ENCODE results near the gene ZBTB7C.

Gene ZBTB7C

GRCh38 chr18:48263192-48263853, 145.9 kb downstream of the ZBTB7C start:
- no peak for DNase-seq (ENCODE audit: low read depth in 2 of 2)

GRCh38 chr18:48260237-48260636, 148.9 kb downstream of the ZBTB7C start:
- DNase-seq (ENCODE audit: low read depth in 2 of 2): no peak

GRCh38 chr18:48256848-48257247, 152.3 kb downstream of the ZBTB7C start:
- no peak for DNase-seq (ENCODE audit: low read depth in 2 of 2)

- no peak for DNase-seq (ENCODE audit: low read depth in 2 of 2)
Observed at GRCh38 chr18:48254077-48254602, 155.0 kb downstream of the ZBTB7C start.

- no peak for DNase-seq (ENCODE audit: low read depth in 2 of 2)
Observed at GRCh38 chr18:48252525-48252924, 156.7 kb downstream of the ZBTB7C start.

GRCh38 chr18:48250918-48251317, 158.3 kb downstream of the ZBTB7C start:
- no peak for DNase-seq (ENCODE audit: low read depth in 2 of 2)

GRCh38 chr18:48250362-48250907, 158.7 kb downstream of the ZBTB7C start:
- no peak for DNase-seq (ENCODE audit: low read depth in 2 of 2)

GRCh38 chr18:48249854-48250253, 159.3 kb downstream of the ZBTB7C start:
- no peak for DNase-seq (ENCODE audit: low read depth in 2 of 2)

GRCh38 chr18:48244530-48244929, 164.7 kb downstream of the ZBTB7C start:
- DNase-seq (ENCODE audit: low read depth in 2 of 2): no peak

GRCh38 chr18:48238636-48239035, 170.5 kb downstream of the ZBTB7C start:
- DNase-seq (ENCODE audit: low read depth in 2 of 2): no peak

- no peak for DNase-seq (ENCODE audit: low read depth in 2 of 2)
Observed at GRCh38 chr18:48238206-48238605, 171.0 kb downstream of the ZBTB7C start.

GRCh38 chr18:48236822-48237221, 172.4 kb downstream of the ZBTB7C start:
- no peak for DNase-seq (ENCODE audit: low read depth in 2 of 2)

- DNase-seq (ENCODE audit: low read depth in 2 of 2): no peak
Observed at GRCh38 chr18:48230467-48231113, 178.6 kb downstream of the ZBTB7C start.

GRCh38 chr18:48229552-48229981, 179.6 kb downstream of the ZBTB7C start:
- DNase-seq (ENCODE audit: low read depth in 2 of 2): no peak

GRCh38 chr18:48228841-48229240, 180.3 kb downstream of the ZBTB7C start:
- no peak for DNase-seq (ENCODE audit: low read depth in 2 of 2)

GRCh38 chr18:48228301-48228715, 180.9 kb downstream of the ZBTB7C start:
- DNase-seq (ENCODE audit: low read depth in 2 of 2): no peak

- DNase-seq (ENCODE audit: low read depth in 2 of 2): no peak
Observed at GRCh38 chr18:48227206-48227605, 182.0 kb downstream of the ZBTB7C start.

GRCh38 chr18:48226401-48226800, 182.8 kb downstream of the ZBTB7C start:
- DNase-seq (ENCODE audit: low read depth in 2 of 2): no peak

- DNase-seq (ENCODE audit: low read depth in 2 of 2): no peak
Observed at GRCh38 chr18:48222118-48222517, 187.1 kb downstream of the ZBTB7C start.

GRCh38 chr18:48219810-48220499, 189.2 kb downstream of the ZBTB7C start:
- DNase-seq (ENCODE audit: low read depth in 2 of 2): no peak

- no peak for DNase-seq (ENCODE audit: low read depth in 2 of 2)
Observed at GRCh38 chr18:48219037-48219809, 190.0 kb downstream of the ZBTB7C start.

Data from stimulated activated CD4-positive, alpha-beta T cell treated with anti-CD3 and anti-CD28 coated beads, Interleukin-1b, Interleukin-23, amount 100 ng/mL, for 1 hour (primary cell).